AML-193 (cell line): ENCODE data around the gene CASP1.

Source experiments
- DNase-seq, 2 experiments: peaks; one replicate each; lab custom pipeline; 2025; lab: John Stamatoyannopoulos, UW

The CASP1 gene

DNA sequence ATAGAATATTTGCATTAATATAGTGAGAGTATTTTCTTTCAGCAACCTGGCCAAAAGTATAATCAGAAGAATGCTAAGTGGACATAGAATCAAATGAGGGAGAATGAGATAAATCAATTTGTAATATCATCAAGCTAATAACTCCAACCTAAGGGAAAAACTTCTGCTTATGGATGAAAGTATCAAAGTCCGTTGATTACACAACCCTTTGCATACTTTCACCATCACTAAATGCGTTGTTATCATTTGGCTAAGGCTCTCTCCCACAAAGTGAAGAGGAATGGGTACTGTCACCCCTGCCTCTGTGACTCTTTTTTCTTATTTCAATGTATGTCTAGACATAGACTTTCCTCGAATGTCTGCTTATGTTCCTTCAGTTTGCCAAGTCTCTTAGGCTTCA lies 50.1 kb downstream of the CASP1 start:
- no peak for DNase-seq

DNA sequence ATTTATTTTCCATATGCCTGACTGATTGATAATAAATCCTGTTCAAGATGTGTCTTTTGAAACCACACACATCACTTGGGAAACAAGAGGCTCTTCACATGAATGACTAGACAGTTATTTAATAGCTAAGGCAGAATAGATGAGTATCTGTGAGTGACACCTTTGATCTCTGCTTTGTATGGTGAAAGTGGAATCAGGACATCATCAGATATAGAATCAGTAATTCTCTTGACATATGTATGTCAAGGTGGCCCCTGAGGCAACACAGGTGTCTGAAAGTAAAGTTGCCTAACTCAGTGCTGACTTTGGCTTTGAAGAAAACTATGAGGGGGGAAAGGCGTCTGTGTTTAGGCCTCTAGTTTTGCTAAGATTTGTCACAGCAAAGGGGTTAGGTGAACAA lies 55.1 kb downstream of the CASP1 start:
- no peak for DNase-seq
